B cell (primary cell): ENCODE data around the gene CHD5. TPM values are rescaled to one million over a fixed set of nuclear protein-coding genes. Genes with fewer than 3 reads are reported as not detected.

Source experiments
- ATAC-seq: fragments of 200-7000 bp; cut with Tn5 transposase; one replicate; pipeline ENCODE4 v1.10.0; 2021; ENCODE audit warnings: low read depth, mild to moderate bottlenecking, moderate number of reproducible peaks, moderate library complexity
- CTCF ChIA-PET: fragments of 350-600 bp; sonication (Branson Sonifier 250); formaldehyde crosslinking; loops from one replicate; lab custom pipeline; 2021; ENCODE audit warnings: antibody characterized with exemption, inconsistent platforms; lab: Charles Lee
- POLR2A ChIA-PET: fragments of 350-600 bp; sonication (Branson Sonifier 250); formaldehyde crosslinking; loops from one replicate; lab custom pipeline; 2021; ENCODE audit warnings: antibody characterized with exemption; lab: Charles Lee
- DNase-seq: peaks from one replicate; pipeline ENCODE4 v3.0.0; 2013
- H2AFZ ChIP-seq: 2 replicates; pipeline ENCODE4 v1.6.1; 2012; ENCODE audit warnings: mild to moderate bottlenecking, low read depth, low read length; ENCODE audit not compliant: insufficient read depth, poor library complexity, severe bottlenecking
- H3K27ac ChIP-seq, 2 donors: 1 replicate in 1 of 2; 2 replicates in 1 of 2; pipeline ENCODE4 v1.5.1; 2012 to 2013; ENCODE audit warnings: low read length in 2 of 2, mild to moderate bottlenecking in 2 of 2, moderate library complexity in 1 of 2
- H3K27me3 ChIP-seq, 4 experiments: fragments of 200-600 bp in 1 of 4; sonication (generic) in 1 of 4; replicated peaks in 1 of 4; 1 replicate in 2 of 4; 2 replicates in 2 of 4; pipeline versions ENCODE4 v1.6.1 to v1.7.0; 2013 to 2016; ENCODE audit warnings: low read length in 3 of 4, mild to moderate bottlenecking in 2 of 4, mixed read lengths in 1 of 4, moderate library complexity in 1 of 4; ENCODE audit not compliant: insufficient read depth in 4 of 4, control insufficient read depth in 3 of 4; ENCODE audit errors: control extremely low read depth in 1 of 4
- H3K36me3 ChIP-seq, 2 experiments: replicated peaks in 1 of 2; 1 replicate in 1 of 2; 2 replicates in 1 of 2; pipeline versions ENCODE4 v1.6.1 to v1.7.1; 2013; ENCODE audit warnings: low read length in 1 of 2; ENCODE audit not compliant: insufficient read depth in 2 of 2, control insufficient read depth in 1 of 2; ENCODE audit errors: control extremely low read depth in 1 of 2, extremely low read depth in 1 of 2
- H3K4me1 ChIP-seq, 2 donors: fragments of 200-600 bp in 1 of 2; sonication (generic) in 1 of 2; 1 replicate in 1 of 2; 2 replicates in 1 of 2; pipeline versions ENCODE4 v1.5.1 to v1.6.1; 2013 to 2017; ENCODE audit warnings: low read length in 2 of 2; ENCODE audit not compliant: control insufficient read depth in 2 of 2, insufficient read depth in 2 of 2
- H3K4me2 ChIP-seq: replicated peaks from 2 replicates; pipeline ENCODE3; 2012; ENCODE audit warnings: mild to moderate bottlenecking, low read depth, low read length; ENCODE audit not compliant: poor library complexity, severe bottlenecking
- H3K4me3 ChIP-seq, 5 experiments: fragments of 200-600 bp in 1 of 5; sonication (generic) in 1 of 5; 1 replicate in 3 of 5; 2 replicates in 2 of 5; pipeline versions ENCODE4 v1.5.1 to v1.7.0; 2011 to 2016; ENCODE audit warnings: low read length in 4 of 5, mild to moderate bottlenecking in 4 of 5, low read depth in 2 of 5, control low read depth in 1 of 5, moderate library complexity in 1 of 5; ENCODE audit not compliant: insufficient read depth in 1 of 5; ENCODE audit errors: control extremely low read depth in 1 of 5, extremely low read depth in 1 of 5
- H3K79me2 ChIP-seq: fragments of 200-600 bp; sonication (generic); one replicate; pipeline ENCODE4 v1.6.0; 2016; ENCODE audit warnings: low read length; ENCODE audit not compliant: control insufficient read depth, insufficient read depth
- H3K9ac ChIP-seq: fragments of 200-600 bp; sonication (generic); 2 replicates; pipeline ENCODE4 v1.6.1; 2017; ENCODE audit warnings: mild to moderate bottlenecking, low read length, moderate library complexity
- H3K9me3 ChIP-seq, 3 donors: one replicate each; pipeline versions ENCODE4 v1.6.1 to v1.7.1; 2013; ENCODE audit warnings: low read length in 2 of 3; ENCODE audit not compliant: control insufficient read depth in 2 of 3, insufficient read depth in 1 of 3; ENCODE audit errors: control extremely low read depth in 1 of 3
- H4K20me1 ChIP-seq: 2 replicates; pipeline ENCODE4 v1.6.0; 2012; ENCODE audit warnings: mild to moderate bottlenecking, low read length; ENCODE audit not compliant: insufficient read depth, control insufficient read depth, poor library complexity, severe bottlenecking
- H3K27ac Mint-ChIP-seq: one replicate; pipeline ENCODE4 v1.8.0; 2021; ENCODE audit warnings: mixed read lengths
- H3K27me3 Mint-ChIP-seq: one replicate; pipeline ENCODE4 v1.8.0; 2021; ENCODE audit warnings: mixed read lengths
- H3K4me1 Mint-ChIP-seq: one replicate; pipeline ENCODE4 v1.8.0; 2021; ENCODE audit warnings: mixed read lengths
- H3K4me3 Mint-ChIP-seq: one replicate; pipeline ENCODE4 v1.8.0; 2021; ENCODE audit warnings: mixed read lengths
- H3K9me3 Mint-ChIP-seq: one replicate; pipeline ENCODE4 v1.8.0; 2022; ENCODE audit warnings: mixed read lengths; ENCODE audit not compliant: insufficient read depth
- CTCF ChIP-seq: fragments of 200-600 bp; IDR thresholded peaks from one replicate; pipeline ENCODE4 v1.8.0; 2022; ENCODE audit warnings: antibody characterized with exemption, mild to moderate bottlenecking
- EZH2 ChIP-seq: IDR thresholded peaks from 2 replicates; pipeline ENCODE4 v1.6.1; 2012; ENCODE audit warnings: borderline replicate concordance, low read depth, mild to moderate bottlenecking, moderate library complexity, low read length; ENCODE audit not compliant: insufficient read depth, poor library complexity, severe bottlenecking
- WGBS: methylation state at CpG from one replicate; pipeline ENCODE4 v1.1.5; 2013; ENCODE audit warnings: missing lambda C conversion rate; ENCODE audit not compliant: insufficient coverage; 5-methylcytosine and 5-hydroxymethylcytosine counted together
- intact Hi-C: fragments of 100-400 bp; cut with micrococcal nuclease; formaldehyde crosslinking; loops from one replicate; pipeline ENCODE4 v1.10.0; 2022
- polyA plus RNA-seq: library from polyadenylated mRNA; depleted of rRNA; stranded (reverse); fragments of >200 nt; gene quantifications from 2 replicates; pipeline ENCODE4 v1.2.3, GENCODE V29; 2012
- total RNA-seq, 2 donors: library from RNA; stranded (reverse); fragments of 120-200 nt in 1 of 2; gene quantifications; 1 replicate in 1 of 2; 2 replicates in 1 of 2; pipeline versions ENCODE4 v1.2.3 to v1.2.4, GENCODE V29; 2013 to 2022

CHD5 gene
- total and polyA plus RNA-seq, 2 donors (not counting 1 experiment from before 2014, with no cell fraction given), result 0.18 to 0.20 TPM

GRCh38 chr1:6171548-6172124 lies 8.5 kb downstream of the CHD5 start:
- no peaks in the 10 kb centered on the region for H3K79me2 ChIP-seq
- CTCF ChIA-PET, result no interaction called here
- no peaks in the 10 kb centered on the region for H3K9me3 ChIP-seq
- no peaks in the 10 kb centered on the region for H3K4me1 Mint-ChIP-seq
- intact Hi-C loops, result no loop called here
- no peak overlapping the region for H3K9ac ChIP-seq
- H3K27ac ChIP-seq, result no peak overlapping the region
- 37% methylated on average over 7 of the region's 10 CpGs for WGBS
- TF ChIP-seq CTCF (no peak), EZH2 (no peak)
- H2AFZ ChIP-seq, result no peak overlapping the region
- no peaks in the 10 kb centered on the region for H3K9me3 Mint-ChIP-seq
- no peaks in the 10 kb centered on the region for H3K36me3 ChIP-seq
- peaks cover 13% of the 10 kb centered on the region for H3K27me3 Mint-ChIP-seq
- POLR2A ChIA-PET, result no interaction called here
- H3K4me2 ChIP-seq, result no peak overlapping the region
- no peak overlapping the region for H3K4me3 ChIP-seq
- no peak for ATAC-seq
- DNase-seq, result no peak
- H4K20me1 ChIP-seq, result no peaks in the 10 kb centered on the region
- peaks cover 0 to 17% (median 4%) of the 10 kb centered on the region in 4 experiments for H3K27me3 ChIP-seq
- H3K4me1 ChIP-seq, result no peaks in the 10 kb centered on the region
- no peak overlapping the region for H3K4me3 Mint-ChIP-seq
- no peak overlapping the region for H3K27ac Mint-ChIP-seq

- H3K27ac ChIP-seq, result no peak overlapping the region
- no peaks in the 10 kb centered on the region for H3K9me3 Mint-ChIP-seq
- no peaks in the 10 kb centered on the region for H3K4me1 Mint-ChIP-seq
- no peak overlapping the region for H3K27ac Mint-ChIP-seq
- no peak overlapping the region for H3K4me3 Mint-ChIP-seq
- no peak overlapping the region for H3K4me3 ChIP-seq
- CTCF ChIA-PET, result no interaction called here
- intact Hi-C loops, result no loop called here
- no peak for TF ChIP-seq EZH2
- H3K27me3 Mint-ChIP-seq, result peaks cover 13% of the 10 kb centered on the region
- no peaks in the 10 kb centered on the region for H3K79me2 ChIP-seq
- no peaks in the 10 kb centered on the region for H4K20me1 ChIP-seq
- no peak overlapping the region for H3K4me2 ChIP-seq
- H3K9me3 ChIP-seq, result no peaks in the 10 kb centered on the region
- H2AFZ ChIP-seq, result no peak overlapping the region
- WGBS, result 53% methylated on average over 18 of the region's 19 CpGs
- no peak for DNase-seq
- no peak overlapping the region for H3K9ac ChIP-seq
- peaks cover 0 to 9% (median 4%) of the 10 kb centered on the region in 4 experiments for H3K27me3 ChIP-seq
- no peak for ATAC-seq
- no peaks in the 10 kb centered on the region for H3K36me3 ChIP-seq
- POLR2A ChIA-PET, result no interaction called here
- H3K4me1 ChIP-seq, result no peaks in the 10 kb centered on the region
These were observed 9.3 kb downstream of the CHD5 start for GRCh38 chr1:6170742-6171201.
